Measurements from ENCODE around the gene ERVMER34-1.

- TF ChIP-seq CTCF (IDR thresholded peaks at IDR 0.05) (no peak), POLR2A (IDR thresholded peaks at IDR 0.05) (no peak)
These were observed 56.3 kb downstream of the ERVMER34-1 start for GRCh38 chr4:52694936-52695335.

All from body of pancreas (tissue), 4 donors.